Medulla oblongata (tissue), 1 donor: ENCODE results near the gene AQP1.

Source experiments
- DNase-seq: peaks from one replicate; pipeline ENCODE4 v3.0.0-alpha.2; 2015; ENCODE audit errors: extremely low spot score

Gene AQP1

DNA sequence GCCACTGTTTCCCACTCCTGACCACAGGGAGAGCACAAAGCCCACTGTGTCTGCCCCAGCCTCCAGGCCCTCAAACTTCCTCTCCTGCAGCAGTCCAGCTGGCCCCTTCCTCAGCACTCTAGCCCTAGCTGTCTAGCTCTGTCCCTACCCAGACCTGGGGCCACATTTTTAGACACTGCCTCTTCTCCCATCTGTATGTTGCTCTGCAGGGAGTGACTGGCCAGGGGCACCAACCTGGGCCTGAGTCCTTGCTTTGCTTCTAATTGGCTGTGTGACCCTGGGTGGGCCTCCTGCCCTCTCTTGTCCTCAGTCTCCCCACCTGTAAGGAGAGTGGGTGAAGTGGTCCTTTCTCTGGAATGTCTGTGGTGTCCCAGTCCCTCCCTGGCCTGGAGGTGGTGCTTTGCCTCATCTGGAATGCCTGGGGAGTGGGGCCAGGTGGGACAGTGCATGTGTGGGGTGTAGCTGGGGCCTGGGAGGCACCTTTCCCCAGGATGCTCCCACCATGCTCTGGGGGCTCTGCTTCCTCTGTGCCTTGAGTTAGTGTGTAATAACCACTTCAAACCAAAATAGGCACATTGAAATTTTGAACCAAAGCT lies 25.1 kb downstream of the AQP1 start:
- DNase-seq = no peak

DNA sequence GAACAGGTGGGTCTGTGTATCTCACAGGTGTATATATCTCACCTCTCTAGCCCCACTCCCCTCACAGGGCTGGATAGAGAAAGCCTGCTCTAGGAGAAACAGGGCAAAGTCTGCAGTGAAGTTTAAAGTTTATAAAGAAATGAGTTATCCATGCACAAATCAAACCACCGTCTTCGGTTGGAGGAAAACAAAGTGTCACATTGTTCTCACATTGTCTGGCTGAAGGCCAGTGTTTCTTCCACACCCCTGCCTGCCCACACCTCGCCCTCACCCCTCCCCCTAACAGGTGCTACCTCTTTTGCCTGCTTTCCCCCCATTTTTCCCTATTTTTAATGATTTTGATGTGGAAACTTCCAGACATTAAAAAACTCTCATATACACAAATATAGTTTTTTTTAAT lies 25.8 kb downstream of the AQP1 start:
- no peak for DNase-seq

DNA sequence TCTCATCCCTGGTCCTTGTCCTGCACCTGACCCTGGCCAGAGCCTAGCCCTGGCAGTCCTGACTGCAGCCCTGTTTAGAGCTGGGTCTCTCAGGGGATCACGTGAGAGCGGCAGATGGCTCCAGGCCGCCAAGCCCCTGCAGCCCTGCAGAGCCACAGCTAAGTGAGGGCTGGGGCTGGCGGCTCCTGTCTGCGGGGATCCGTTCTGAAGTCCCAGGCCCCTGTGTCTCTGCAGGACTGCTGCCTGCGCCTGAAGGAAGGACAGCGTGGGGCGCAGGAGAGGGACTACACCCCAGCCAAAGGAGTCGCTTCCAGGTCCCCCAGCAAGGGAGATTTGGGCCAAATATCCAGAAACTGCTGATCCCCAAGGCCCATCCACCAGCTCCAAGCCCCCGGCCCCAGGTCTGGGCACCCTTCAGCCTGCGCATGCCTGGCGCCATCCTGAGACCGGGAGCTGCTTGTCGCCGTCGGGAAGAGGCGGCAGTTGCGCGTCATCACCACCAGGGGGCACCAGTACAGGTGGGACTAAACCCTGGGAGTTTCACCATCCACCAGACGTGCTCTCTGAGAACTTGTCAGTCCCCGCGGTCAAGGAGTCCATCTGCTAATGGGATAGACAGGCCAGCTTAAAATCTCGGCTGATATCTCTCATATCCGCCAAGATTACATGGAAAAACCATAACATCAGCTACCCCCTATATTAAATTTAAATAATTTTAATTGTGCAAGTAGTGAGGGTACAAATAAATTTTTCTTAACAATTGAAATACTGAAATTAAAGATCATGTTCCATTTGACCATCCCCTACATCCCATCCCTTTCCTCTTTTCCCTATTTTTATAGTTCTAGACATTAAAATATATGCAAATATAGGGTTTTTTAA lies 27.0 kb downstream of the AQP1 start:
- peak; percentile 64 for DNase-seq

DNA sequence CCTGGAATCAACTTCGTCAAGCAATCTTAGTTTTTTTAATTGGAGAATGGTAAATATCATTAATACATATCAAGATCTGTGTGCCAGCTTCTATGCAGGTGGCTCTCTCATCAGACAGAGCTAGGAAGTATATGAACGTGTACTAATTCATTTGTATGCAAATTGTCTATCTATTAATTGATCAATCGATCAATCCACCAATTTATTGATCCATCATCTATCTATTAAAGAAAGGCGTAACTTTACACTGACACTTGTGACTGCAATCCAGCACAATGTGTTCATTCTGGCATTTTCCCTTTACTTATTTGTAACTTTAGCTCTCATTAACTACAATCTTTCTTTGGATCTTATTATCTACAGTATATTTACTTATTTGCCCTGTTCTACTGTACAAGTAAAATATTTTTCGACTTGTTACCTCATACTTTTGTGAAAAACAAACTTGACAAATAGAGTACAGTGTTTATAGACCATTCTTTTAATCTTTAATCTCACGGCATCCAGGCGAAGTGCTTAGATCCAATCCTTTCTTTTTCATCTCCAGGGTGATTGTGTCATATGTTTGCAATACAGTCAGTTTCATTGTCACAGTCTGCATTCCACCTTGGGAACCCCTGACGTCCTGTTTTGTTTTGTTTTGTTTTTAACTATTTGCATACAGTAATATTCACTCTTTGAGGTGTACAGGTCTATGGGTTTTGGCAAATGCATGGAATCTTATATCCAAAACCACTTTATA lies 30.1 kb downstream of the AQP1 start:
- no peak for DNase-seq

DNA sequence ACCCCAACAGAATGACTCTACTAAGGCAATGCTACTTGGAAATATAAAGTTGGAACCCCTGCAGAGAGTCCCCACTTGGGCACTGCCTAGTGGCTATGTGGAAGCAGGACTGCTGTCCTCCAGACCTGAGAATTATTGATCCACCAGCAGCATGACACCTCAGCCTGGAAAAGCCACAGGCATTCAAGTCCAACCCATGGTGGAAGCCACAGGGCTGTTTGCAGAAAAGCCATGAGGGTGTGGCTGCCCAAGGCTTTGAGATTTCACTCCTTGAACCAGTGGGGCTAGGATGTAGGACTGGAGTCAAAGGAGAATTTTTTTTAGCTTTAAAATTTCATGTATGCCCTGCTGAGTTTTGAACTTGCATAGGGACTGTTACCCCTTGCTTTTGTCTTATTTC lies 38.5 kb downstream of the AQP1 start:
- no peak for DNase-seq

DNA sequence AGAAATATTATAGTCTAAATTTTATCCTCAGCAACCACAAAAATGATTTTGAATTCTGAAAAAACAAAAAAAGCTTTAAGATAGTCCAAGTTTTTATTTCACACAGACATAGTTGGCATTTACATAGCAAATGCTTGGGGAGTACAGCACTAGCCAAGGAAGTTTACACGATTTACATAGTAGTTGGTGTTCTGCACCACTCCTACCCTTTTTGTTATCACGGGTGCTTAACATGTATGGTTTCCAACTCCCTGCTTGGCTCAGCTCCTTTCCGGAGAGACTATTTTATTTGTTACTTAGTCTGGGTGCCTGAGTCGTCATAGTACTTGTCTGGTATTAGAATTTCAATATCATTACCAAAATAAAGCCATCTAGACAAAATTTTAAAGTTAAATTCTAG lies 43.3 kb downstream of the AQP1 start:
- no peak for DNase-seq

DNA sequence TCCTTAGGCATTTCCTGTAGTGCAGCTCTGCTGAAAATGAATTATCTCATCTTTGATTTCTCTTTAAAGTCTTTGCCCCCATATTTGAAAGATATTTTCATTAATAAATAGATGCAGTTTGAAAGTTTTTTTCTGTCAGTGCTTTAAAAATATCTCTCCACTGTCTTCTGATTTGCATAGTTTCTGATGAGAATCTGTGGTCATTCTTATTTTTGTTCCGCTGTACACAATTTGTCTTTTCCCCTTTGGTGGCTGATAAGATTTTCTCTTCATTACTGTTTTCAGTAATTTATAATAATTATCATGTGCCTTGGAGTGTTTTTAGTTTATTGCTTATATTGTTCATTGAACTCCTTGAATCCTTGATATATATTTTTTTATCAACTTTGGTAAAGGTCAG lies 45.1 kb downstream of the AQP1 start:
- DNase-seq = no peak

DNA sequence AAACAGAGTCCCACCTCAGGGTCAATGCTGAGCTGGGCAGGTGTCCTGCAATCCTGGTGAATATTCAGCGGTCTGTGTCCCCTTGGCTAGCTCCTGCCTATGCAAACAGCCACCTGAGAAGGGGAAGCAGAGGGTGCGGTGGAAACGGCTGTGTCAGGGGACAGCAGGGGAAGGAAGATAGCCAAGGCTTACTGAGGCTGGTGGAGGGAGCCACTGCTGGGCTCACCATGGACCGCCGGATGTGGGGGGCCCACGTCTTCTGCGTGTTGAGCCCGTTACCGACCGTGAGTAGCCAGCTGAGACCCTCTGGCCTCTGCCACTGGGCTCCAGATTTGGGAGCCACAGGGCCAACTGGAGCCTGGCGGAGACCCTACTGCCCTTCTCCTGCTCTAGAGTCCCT lies 52.2 kb downstream of the AQP1 start, which contains the start of gene GHRHR:
Gene GHRHR (plus strand): TSS at position 112 of the 400 bp plus-strand sequence. CDS start 116 bp downstream, at position 228.
- no peak for DNase-seq

DNA sequence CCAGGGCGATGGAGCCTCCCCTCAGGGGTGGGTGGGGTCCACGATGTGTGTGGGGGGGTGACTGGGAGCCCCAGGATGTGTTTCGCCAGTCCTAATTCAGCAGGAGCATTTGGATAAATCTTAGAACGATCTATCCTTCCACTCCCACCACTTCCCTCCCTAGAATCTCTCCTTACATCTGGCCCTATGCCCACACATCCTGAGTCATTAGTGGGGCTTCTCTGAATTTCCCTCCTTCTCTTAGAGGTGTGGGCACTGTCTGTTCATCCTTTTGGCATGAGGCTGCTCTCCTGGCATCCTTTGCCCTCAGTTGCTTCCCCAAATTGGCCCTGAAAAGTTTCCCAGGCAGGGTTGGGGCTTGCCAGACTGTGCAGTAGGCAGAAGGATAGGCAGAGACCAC lies 53.7 kb downstream of the AQP1 start:
- no peak for DNase-seq

DNA sequence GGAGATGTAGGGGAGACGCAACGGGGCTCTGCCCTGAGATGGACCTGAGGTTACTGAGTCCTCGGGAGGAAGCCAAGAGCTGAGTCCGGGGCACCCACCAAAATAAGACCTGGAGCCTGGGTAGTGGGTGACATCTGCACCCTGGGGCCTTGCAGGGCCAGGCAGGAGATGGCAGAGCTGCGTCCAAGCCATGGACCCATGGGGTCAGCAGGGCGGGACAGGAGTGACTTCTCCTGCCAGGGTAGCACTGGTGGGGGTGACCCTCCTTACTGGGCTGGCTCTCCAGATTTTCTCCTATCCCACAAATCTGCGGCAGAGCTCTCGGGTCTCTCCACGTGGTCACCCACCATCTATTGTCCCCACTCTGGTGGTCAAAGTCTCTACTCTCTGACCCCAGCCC lies 54.2 kb downstream of the AQP1 start:
- DNase-seq = no peak

DNA sequence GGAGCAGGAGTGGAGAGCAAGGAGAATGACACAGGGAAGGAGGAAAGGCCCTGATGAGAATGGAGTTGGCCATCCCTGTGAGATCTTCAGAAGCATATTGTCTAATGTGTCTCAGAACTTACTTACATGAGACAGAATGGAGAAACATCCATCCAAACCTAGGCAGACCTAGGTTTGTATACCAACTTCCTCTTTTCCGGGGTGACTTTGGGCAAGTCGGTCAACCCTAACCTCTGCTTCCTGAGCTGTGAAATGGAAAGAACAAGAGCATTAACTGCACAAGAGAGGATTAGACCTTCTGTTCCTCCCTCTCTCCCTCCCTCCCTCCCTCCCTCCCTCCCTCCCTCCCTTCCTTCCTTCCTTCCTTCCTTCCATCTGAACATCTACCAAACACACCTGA lies 56.6 kb downstream of the AQP1 start:
- no peak for DNase-seq

DNA sequence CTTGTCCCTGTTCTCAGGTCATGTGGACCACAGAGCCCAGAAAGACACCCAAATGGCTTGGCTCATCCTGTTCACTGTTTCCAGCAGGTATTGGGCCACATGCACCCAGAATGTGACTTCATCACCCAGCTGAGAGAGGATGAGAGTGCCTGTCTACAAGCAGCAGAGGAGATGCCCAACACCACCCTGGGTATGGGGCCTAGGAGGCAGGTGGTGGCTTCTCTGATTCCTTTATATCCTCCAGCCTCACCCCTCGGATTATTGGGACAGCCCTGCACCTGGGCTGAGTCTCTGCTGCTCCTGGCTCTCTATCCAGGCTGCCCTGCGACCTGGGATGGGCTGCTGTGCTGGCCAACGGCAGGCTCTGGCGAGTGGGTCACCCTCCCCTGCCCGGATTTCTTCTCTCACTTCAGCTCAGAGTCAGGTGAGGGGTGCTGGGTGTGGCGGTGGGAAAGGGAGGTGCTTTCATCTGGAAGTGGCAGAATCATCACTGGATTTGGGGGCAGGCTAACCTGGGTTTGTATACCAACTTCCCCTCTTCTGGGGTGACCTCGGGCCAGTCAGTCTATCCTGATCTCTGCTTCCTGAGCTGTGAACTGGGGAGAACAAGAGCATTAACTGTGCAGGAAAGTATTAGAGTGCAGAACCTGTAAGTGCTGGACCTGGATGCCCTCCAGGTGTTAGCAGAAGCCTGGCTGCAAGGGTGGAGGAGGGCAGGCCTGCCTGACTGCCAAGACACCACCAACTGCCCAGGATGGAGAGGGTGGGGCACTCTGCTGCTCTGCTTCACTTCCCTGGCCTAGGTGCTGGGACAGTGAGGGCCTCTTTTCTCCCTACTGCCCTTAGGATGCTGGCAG lies 57.3 kb downstream of the AQP1 start:
- DNase-seq = no peak

DNA sequence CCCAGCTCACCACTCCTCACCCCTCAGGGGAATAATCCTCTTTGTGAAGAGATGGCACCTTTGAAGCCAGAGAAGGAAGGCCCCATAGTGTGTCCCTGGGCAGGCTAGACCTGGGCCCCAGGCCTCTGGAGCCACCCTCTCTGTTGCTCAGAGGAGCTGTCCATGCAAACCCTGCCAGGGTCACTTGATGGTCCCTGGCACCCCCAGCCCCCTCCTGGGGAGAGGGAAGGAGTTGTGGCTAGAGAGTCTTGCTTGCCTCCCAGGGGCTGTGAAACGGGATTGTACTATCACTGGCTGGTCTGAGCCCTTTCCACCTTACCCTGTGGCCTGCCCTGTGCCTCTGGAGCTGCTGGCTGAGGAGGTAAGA lies 57.9 kb downstream of the AQP1 start:
- no peak for DNase-seq

DNA sequence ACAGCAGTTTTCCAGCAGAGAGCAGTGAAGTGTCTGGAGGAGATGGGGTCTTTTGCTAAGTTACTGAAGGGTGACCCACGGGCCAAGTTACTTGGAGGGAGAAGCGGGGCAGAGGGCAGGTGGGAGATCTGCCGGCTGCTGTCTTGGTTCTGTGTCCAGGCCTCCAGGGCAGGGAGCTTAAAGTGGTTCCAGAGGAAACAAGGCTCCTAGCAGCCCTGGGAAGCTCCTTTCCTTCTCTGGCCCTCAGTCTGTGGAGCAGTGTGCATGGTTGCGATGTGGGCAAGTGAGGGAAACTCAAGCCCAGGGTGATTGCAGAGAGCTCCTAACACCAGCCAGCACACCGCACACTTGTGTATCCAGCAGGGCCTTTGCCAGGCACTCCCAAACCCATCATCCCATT lies 58.4 kb downstream of the AQP1 start:
- no peak for DNase-seq

DNA sequence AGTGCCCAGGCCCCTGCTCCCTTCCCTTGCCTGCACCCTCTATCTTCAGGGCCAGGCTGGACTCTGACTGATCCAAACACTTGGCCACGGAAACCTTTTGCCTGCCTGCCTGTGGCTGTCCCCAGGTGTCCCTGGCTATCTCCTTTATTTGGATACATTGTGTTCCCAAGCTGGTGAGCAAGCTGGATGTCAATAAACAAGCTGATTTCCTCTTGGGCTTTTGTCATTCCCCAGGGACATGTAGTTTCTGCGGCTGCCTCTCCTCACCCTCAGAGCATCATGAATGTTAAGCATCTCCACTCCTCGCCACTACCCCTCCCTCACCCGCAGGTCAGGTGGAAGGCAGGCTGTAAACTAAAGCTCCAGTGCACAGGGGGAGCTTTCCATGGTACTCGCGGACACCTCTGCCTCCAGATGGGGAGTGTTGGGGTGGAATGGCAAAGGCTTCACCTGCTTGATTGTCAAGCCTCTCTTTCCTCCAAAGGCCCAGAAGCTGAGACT lies 59.0 kb downstream of the AQP1 start:
- DNase-seq = no peak

DNA sequence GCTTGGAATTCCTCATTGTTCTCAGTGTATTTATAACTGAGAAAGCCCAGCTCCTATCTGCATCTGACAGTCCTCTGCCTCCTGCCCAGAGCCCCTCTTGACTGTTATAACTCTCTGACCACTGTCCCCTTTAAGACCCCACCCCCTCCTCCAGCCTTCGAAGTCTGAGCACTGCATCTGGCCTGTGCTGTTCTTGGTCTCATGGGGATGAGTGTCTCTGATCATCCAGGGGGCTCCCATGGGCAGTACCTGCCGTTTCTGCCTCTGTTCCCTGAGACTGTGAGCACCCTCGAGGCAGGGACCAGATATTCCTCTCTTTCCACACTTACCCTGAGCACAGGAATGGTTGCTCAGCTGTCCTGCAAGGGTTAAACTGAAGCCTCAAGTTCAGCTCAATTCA lies 59.8 kb downstream of the AQP1 start:
- no peak for DNase-seq

DNA sequence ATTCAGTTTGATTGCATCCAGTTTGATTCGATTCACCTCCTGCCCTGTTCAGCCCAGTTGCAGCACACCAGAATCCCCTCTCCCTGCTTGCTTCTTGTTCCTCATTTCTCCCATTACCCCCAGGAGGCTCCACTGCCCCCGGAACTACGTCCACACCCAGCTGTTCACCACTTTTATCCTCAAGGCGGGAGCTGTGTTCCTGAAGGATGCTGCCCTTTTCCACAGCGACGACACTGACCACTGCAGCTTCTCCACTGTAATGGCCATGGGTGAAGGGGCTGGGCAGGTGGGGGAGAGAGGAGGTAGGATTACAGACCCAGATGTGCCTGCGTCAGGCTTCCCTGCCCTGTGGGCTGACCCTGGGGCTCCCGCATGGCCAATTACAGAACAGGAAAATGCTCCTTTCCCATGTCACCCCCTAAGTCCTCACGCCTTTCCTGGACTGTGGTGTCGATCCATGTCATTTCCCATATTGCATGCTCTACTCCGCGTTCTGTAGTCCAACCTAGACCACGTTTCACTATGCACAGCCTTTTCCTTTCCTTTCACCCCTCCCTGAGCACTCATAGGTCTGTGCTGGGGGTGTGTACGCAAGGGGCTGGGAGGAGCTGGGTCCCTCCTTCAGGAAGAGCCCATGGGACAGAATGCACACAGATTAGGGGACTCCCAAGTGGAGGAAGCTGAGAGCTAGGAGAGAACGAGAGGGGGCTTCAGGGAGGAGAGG lies 60.3 kb downstream of the AQP1 start:
- DNase-seq = no peak

DNA sequence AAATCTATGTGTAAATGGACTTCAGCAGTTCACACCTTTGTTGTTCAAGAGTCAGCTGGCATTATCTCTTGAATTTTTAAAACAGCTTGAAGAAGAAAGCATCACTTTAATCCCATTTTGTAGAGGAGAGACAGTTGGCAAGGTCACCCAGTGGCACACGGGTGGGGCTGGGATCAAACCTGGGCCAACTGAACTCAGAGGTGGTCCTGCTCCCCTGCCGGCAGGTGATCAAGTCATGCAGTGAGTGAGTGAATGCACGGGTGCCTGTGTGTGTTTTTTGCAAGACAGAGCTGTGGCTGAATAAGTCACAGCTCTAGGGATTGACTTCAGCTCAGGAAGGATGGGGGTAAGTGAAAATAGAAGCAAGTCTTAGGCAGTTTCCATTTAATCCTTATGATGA lies 61.6 kb downstream of the AQP1 start:
- no peak for DNase-seq

DNA sequence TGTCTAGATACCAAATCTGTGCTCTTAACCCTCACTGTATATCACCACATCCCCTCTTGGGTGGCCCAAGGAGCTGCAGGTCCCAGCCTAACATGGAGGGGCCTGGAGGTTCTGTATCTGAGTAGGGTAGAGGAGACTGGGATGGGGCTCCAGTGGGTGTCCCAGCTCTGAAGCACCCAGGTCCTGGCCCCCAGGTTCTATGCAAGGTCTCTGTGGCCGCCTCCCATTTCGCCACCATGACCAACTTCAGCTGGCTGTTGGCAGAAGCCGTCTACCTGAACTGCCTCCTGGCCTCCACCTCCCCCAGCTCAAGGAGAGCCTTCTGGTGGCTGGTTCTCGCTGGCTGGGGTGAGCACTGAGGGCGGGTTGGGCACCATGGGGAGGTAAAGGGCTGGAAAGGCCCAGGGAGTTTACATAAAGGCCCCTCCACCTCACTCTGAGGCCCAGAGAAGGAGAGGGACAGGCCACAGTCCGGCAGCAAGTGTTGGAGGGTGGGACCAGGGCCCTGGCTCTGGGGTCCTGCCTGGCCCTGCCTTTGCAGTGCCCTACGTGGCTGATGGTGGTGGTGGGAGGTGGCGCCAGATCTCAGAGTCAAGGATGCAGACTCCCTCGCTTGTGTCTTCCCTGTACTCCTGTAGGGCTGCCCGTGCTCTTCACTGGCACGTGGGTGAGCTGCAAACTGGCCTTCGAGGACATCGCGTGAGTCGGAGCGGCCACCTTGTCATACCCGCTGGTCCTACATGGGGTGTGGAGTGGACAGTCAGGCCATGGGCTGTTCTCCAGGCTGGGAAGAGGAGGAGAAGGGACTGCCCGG lies 62.3 kb downstream of the AQP1 start:
- no peak for DNase-seq

DNA sequence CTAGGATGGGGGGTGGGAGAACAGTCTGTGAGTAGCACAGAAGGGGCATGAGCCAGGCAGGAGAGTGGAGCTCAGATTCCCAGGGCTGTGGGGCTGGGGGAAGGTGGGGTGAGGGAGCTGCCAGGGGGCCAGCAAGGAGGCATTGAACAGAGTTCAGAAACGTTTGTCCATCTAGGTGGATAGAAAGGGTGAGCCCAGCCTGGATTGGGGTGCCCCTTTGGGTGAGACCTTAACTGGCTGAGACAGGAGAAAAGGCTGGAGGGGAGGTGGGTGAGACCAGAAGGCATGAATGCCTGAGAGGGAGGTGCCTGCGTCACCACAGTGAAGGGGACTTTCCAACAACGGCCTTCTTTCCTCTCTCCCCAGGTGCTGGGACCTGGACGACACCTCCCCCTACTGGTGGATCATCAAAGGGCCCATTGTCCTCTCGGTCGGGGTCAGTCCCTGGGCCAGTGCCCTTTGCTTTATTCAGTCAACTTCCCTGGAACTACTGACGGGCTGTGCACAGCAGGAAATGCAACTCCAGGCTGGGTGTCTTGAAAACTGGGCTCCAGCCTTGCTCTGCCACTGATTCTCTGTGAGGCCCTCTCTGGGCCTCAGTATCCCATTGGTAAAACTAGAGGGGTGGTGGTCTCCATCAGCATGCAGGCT lies 63.1 kb downstream of the AQP1 start:
- peak; percentile 29 for DNase-seq
